ENCODE data around the gene COL4A2. TPM values are rescaled to one million over a fixed set of nuclear protein-coding genes. Genes with fewer than 3 reads are reported as not detected.

The COL4A2 gene
- total and polyA plus RNA-seq, 4 donors = 8.0 to 45.2 (median 40.3) TPM

- H3K4me1 ChIP-seq (ENCODE audit: control insufficient read depth in 4 of 4, insufficient read depth in 4 of 4, low read length in 3 of 4) = no peaks in the 10 kb centered on the region
- H3K9ac ChIP-seq (ENCODE audit: low read depth in 1 of 2, low read length in 2 of 2) = no peak overlapping the region
- TF ChIP-seq, protein P1, sequence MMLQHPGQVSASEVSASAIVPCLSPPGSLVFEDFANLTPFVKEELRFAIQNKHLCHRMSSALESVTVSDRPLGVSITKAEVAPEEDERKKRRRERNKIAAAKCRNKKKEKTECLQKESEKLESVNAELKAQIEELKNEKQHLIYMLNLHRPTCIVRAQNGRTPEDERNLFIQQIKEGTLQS (IDR thresholded peaks at IDR 0.05) = no peak
- TF ChIP-seq MAX (IDR thresholded peaks at IDR 0.05) (no peak), HNF4A (conservative IDR thresholded peaks at IDR 0.05) (no peak), CTCF (IDR thresholded peaks at IDR 0.05; ENCODE audit: low read depth, low read length, missing input control) (no peak), FOXA1 (IDR thresholded peaks at IDR 0.05) (no peak), EGR1 (IDR thresholded peaks at IDR 0.05; ENCODE audit: low read depth in 2 of 2) (no peak), JUND (IDR thresholded peaks at IDR 0.05) (no peak), ZBTB33 (IDR thresholded peaks at IDR 0.05) (no peak), RAD21 (IDR thresholded peaks at IDR 0.05) (no peak), FOXA2 (IDR thresholded peaks at IDR 0.05) (no peak), SP1 (IDR thresholded peaks at IDR 0.05) (no peak), GABPA (IDR thresholded peaks at IDR 0.05 in 1 of 2, conservative IDR thresholded peaks at IDR 0.05 in 1 of 2) (no peak), YY1 (IDR thresholded peaks at IDR 0.05) (no peak), NR2F2 (IDR thresholded peaks at IDR 0.05) (no peak), HNF4G (IDR thresholded peaks at IDR 0.05) (no peak)
- TF ChIP-seq, protein P2, sequence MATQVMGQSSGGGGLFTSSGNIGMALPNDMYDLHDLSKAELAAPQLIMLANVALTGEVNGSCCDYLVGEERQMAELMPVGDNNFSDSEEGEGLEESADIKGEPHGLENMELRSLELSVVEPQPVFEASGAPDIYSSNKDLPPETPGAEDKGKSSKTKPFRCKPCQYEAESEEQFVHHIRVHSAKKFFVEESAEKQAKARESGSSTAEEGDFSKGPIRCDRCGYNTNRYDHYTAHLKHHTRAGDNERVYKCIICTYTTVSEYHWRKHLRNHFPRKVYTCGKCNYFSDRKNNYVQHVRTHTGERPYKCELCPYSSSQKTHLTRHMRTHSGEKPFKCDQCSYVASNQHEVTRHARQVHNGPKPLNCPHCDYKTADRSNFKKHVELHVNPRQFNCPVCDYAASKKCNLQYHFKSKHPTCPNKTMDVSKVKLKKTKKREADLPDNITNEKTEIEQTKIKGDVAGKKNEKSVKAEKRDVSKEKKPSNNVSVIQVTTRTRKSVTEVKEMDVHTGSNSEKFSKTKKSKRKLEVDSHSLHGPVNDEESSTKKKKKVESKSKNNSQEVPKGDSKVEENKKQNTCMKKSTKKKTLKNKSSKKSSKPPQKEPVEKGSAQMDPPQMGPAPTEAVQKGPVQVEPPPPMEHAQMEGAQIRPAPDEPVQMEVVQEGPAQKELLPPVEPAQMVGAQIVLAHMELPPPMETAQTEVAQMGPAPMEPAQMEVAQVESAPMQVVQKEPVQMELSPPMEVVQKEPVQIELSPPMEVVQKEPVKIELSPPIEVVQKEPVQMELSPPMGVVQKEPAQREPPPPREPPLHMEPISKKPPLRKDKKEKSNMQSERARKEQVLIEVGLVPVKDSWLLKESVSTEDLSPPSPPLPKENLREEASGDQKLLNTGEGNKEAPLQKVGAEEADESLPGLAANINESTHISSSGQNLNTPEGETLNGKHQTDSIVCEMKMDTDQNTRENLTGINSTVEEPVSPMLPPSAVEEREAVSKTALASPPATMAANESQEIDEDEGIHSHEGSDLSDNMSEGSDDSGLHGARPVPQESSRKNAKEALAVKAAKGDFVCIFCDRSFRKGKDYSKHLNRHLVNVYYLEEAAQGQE (IDR thresholded peaks at IDR 0.05) = no peak
- H3K4me3 ChIP-seq (ENCODE audit: low read depth in 1 of 3, low read length in 3 of 3) = no peak overlapping the region
- no peaks in the 10 kb centered on the region for H3K9me3 ChIP-seq (ENCODE audit: control insufficient read depth in 4 of 4, low read length in 3 of 4)
- H3K27ac ChIP-seq (ENCODE audit: low read depth in 1 of 2, low read length in 2 of 2) = no peak overlapping the region
- 74% methylated on average over 1 of the region's 1 CpG for WGBS
- no peaks in the 10 kb centered on the region for H3K36me3 ChIP-seq (ENCODE audit: control insufficient read depth in 4 of 4, insufficient read depth in 3 of 4, low read depth in 1 of 4, low read length in 3 of 4)
- DNase-seq (ENCODE audit: low spot score) = no peak
- H3K27me3 ChIP-seq (ENCODE audit: control insufficient read depth in 4 of 4, insufficient read depth in 4 of 4, low read length in 3 of 4) = peaks cover 0 to 3% (median 0%) of the 10 kb centered on the region in 4 donors
Measured at GRCh38 chr13:110350049-110350448, 43.0 kb downstream of the COL4A2 start.

- Histone ChIP-seq H3K27me3 (ENCODE audit: control insufficient read depth in 4 of 4, insufficient read depth in 4 of 4, low read length in 3 of 4) (peaks cover 0 to 3% (median 0%) of the 10 kb centered on the region in 4 donors), H3K4me1 (ENCODE audit: control insufficient read depth in 4 of 4, insufficient read depth in 4 of 4, low read length in 3 of 4) (no peaks in the 10 kb centered on the region), H3K9ac (ENCODE audit: low read depth in 1 of 2, low read length in 2 of 2) (no peak overlapping the region), H3K36me3 (ENCODE audit: control insufficient read depth in 4 of 4, insufficient read depth in 3 of 4, low read depth in 1 of 4, low read length in 3 of 4) (no peaks in the 10 kb centered on the region), H3K27ac (ENCODE audit: low read depth in 1 of 2, low read length in 2 of 2) (no peak overlapping the region), H3K4me3 (ENCODE audit: low read depth in 1 of 3, low read length in 3 of 3) (no peak overlapping the region), H3K9me3 (ENCODE audit: control insufficient read depth in 4 of 4, low read length in 3 of 4) (no peaks in the 10 kb centered on the region)
- DNase-seq (ENCODE audit: low spot score) = no peak
- 86% methylated on average over 3 of the region's 3 CpGs for WGBS
- TF ChIP-seq, protein P1 (IDR thresholded peaks at IDR 0.05) = no peak
- TF ChIP-seq HNF4G (IDR thresholded peaks at IDR 0.05) = no peak
- no peak for TF ChIP-seq YY1 (IDR thresholded peaks at IDR 0.05)
- TF ChIP-seq HNF4A (conservative IDR thresholded peaks at IDR 0.05) = no peak
- TF ChIP-seq FOXA2 (IDR thresholded peaks at IDR 0.05) = no peak
- TF ChIP-seq GABPA (IDR thresholded peaks at IDR 0.05 in 1 of 2, conservative IDR thresholded peaks at IDR 0.05 in 1 of 2) = no peak
- no peak for TF ChIP-seq RAD21 (IDR thresholded peaks at IDR 0.05)
- TF ChIP-seq EGR1 (IDR thresholded peaks at IDR 0.05; ENCODE audit: low read depth in 2 of 2) = no peak
- TF ChIP-seq, protein P2 (IDR thresholded peaks at IDR 0.05) = no peak
- no peak for TF ChIP-seq NR2F2 (IDR thresholded peaks at IDR 0.05)
- no peak for TF ChIP-seq TAF1 (conservative IDR thresholded peaks at IDR 0.05)
- TF ChIP-seq MAX (IDR thresholded peaks at IDR 0.05) = no peak
- TF ChIP-seq RXRA (IDR thresholded peaks at IDR 0.05) = no peak
Measured at GRCh38 chr13:110350509-110350908, 43.4 kb downstream of the COL4A2 start.

Measured in liver (tissue), 9 donors.